Prostate gland (tissue), 2 donors: ENCODE results near the gene ZNF775.

Experiments
- CTCF ChIP-seq, 4 experiments: fragments of 200-600 bp in 2 of 4; fragments of 450-650 bp in 2 of 4; sonication (generic) in 2 of 4; IDR thresholded peaks; 1 replicate in 3 of 4; 2 replicates in 1 of 4; pipeline ENCODE4 v1.5.1; 2016 to 2019; ENCODE audit warnings: antibody characterized with exemption in 4 of 4, mild to moderate bottlenecking in 2 of 4, moderate library complexity in 2 of 4
- POLR2A ChIP-seq: fragments of 450-650 bp; IDR thresholded peaks from one replicate; pipeline ENCODE4 v1.6.1; 2016; ENCODE audit warnings: antibody characterized with exemption, mild to moderate bottlenecking

- TF ChIP-seq CTCF (IDR thresholded peaks at IDR 0.05) (no peak), POLR2A (no peak)
Observed at GRCh38 chr7:150435390-150436073, 56.4 kb downstream of the ZNF775 start.
